OCI-LY3 (cell line): ENCODE data around the gene SSRP1.

Experiments used
- H2AFZ ChIP-seq: fragments of 200-600, 300-600 bp; shearing (Covaris generic); 2 replicates; pipeline ENCODE4 v1.6.0; 2014; ENCODE audit warnings: antibody characterized with exemption, low read depth, low read length
- H3K27ac ChIP-seq: fragments of 200-600, 300-600 bp; sonication (generic); 2 replicates; pipeline ENCODE4 v1.5.1; 2014; ENCODE audit warnings: mild to moderate bottlenecking, low read length, moderate library complexity, mixed read lengths
- H3K27me3 ChIP-seq: fragments of 200-600, 300-600 bp; sonication (generic); 2 replicates; pipeline ENCODE4 v1.6.1; 2014; ENCODE audit warnings: low read depth, low read length, mixed read lengths
- H3K36me3 ChIP-seq: fragments of 200-600, 300-600 bp; sonication (generic); replicated peaks from 2 replicates; pipeline ENCODE3; 2014; ENCODE audit warnings: low read depth, low read length, mixed read lengths
- H3K4me1 ChIP-seq: fragments of 300-600, 200-600 bp; sonication (generic); 2 replicates; pipeline ENCODE4 v1.6.1; 2014; ENCODE audit warnings: low read length, mixed read lengths
- H3K4me2 ChIP-seq: fragments of 200-600, 300-600 bp; sonication (generic); 2 replicates; pipeline ENCODE4 v1.6.1; 2014; ENCODE audit warnings: low read length, mixed read lengths
- H3K4me3 ChIP-seq: fragments of 300-600, 200-600 bp; sonication (generic); 2 replicates; pipeline ENCODE4 v1.5.1; 2014; ENCODE audit warnings: antibody characterized with exemption, mild to moderate bottlenecking, low read length, moderate library complexity
- H3K79me2 ChIP-seq: fragments of 300-600, 200-600 bp; shearing (Covaris generic); 2 replicates; pipeline ENCODE4 v1.6.1; 2014; ENCODE audit warnings: mild to moderate bottlenecking, low read length, mixed read lengths
- H3K9ac ChIP-seq: fragments of 300-600, 200-600 bp; shearing (Covaris generic); 2 replicates; pipeline ENCODE4 v1.6.0; 2014; ENCODE audit warnings: mild to moderate bottlenecking, low read length, moderate library complexity
- H3K9me3 ChIP-seq: fragments of 200-600, 300-600 bp; shearing (Covaris generic); 2 replicates; pipeline ENCODE4 v1.6.1; 2014; ENCODE audit warnings: low read length, mixed read lengths; ENCODE audit not compliant: insufficient read depth
- H4K20me1 ChIP-seq: fragments of 200-600, 300-600 bp; sonication (generic); 2 replicates; pipeline ENCODE4 v1.6.1; 2016; ENCODE audit warnings: low read length, mixed read lengths; ENCODE audit not compliant: insufficient read depth
- CTCF ChIP-seq: fragments of 200-600, 300-600 bp; sonication (generic); IDR thresholded peaks from 2 replicates; pipeline ENCODE4 v1.5.1; 2014; ENCODE audit warnings: antibody characterized with exemption, low read length, low read depth
- EZH2phosphoT487 ChIP-seq: fragments of 200-600 bp; shearing (Covaris generic); IDR thresholded peaks from 2 replicates; pipeline ENCODE4 v1.6.1; 2018; ENCODE audit warnings: antibody characterized with exemption, mixed run types, low read depth

SSRP1 gene

GRCh38 chr11:57359396-57359795, 23.7 kb upstream of the SSRP1 start:
- Histone ChIP-seq H2AFZ (no peak overlapping the region), H3K4me2 (no peak overlapping the region), H3K4me3 (no peak overlapping the region), H3K27me3 (no peaks in the 10 kb centered on the region), H3K79me2 (no peaks in the 10 kb centered on the region), H3K27ac (no peak overlapping the region), H4K20me1 (no peaks in the 10 kb centered on the region), H3K9me3 (no peaks in the 10 kb centered on the region), H3K4me1 (peaks cover 39% of the 10 kb centered on the region), H3K36me3 (no peaks in the 10 kb centered on the region), H3K9ac (no peak overlapping the region)
- TF ChIP-seq EZH2phosphoT487 (no peak), CTCF (no peak)

GRCh38 chr11:57358991-57359390, 23.3 kb upstream of the SSRP1 start:
- Histone ChIP-seq H3K4me2 (no peak overlapping the region), H3K4me1 (peaks cover 43% of the 10 kb centered on the region), H3K9ac (no peak overlapping the region), H3K4me3 (no peak overlapping the region), H2AFZ (no peak overlapping the region), H3K79me2 (no peaks in the 10 kb centered on the region), H3K27me3 (no peaks in the 10 kb centered on the region), H3K9me3 (no peaks in the 10 kb centered on the region), H3K36me3 (no peaks in the 10 kb centered on the region), H3K27ac (no peak overlapping the region), H4K20me1 (no peaks in the 10 kb centered on the region)
- TF ChIP-seq EZH2phosphoT487 (no peak), CTCF (no peak)

- TF ChIP-seq CTCF (peak; percentile 30), EZH2phosphoT487 (no peak)
- Histone ChIP-seq H3K9me3 (no peaks in the 10 kb centered on the region), H3K36me3 (no peaks in the 10 kb centered on the region), H3K9ac (no peak overlapping the region), H3K27me3 (no peaks in the 10 kb centered on the region), H4K20me1 (no peaks in the 10 kb centered on the region), H3K4me1 (peaks cover 48% of the 10 kb centered on the region), H3K79me2 (no peaks in the 10 kb centered on the region), H2AFZ (no peak overlapping the region), H3K4me2 (no peak overlapping the region), H3K27ac (no peak overlapping the region), H3K4me3 (no peak overlapping the region)
Observed at GRCh38 chr11:57358543-57358961, 22.9 kb upstream of the SSRP1 start.

GRCh38 chr11:57357856-57358255, 22.2 kb upstream of the SSRP1 start:
- no peaks in the 10 kb centered on the region for H3K27me3 ChIP-seq
- no peak overlapping the region for H3K4me3 ChIP-seq
- H3K9ac ChIP-seq, result no peak overlapping the region
- no peak overlapping the region for H3K4me2 ChIP-seq
- no peak overlapping the region for H2AFZ ChIP-seq
- no peaks in the 10 kb centered on the region for H3K9me3 ChIP-seq
- no peaks in the 10 kb centered on the region for H3K79me2 ChIP-seq
- H3K4me1 ChIP-seq, result peaks cover 51% of the 10 kb centered on the region
- H3K36me3 ChIP-seq, result no peaks in the 10 kb centered on the region
- TF ChIP-seq EZH2phosphoT487 (no peak), CTCF (no peak)
- no peaks in the 10 kb centered on the region for H4K20me1 ChIP-seq
- H3K27ac ChIP-seq, result no peak overlapping the region; the same call in 1 of the 2 replicates
